ENCODE data around the gene PLEKHD1. TPM values are rescaled to one million over a fixed set of nuclear protein-coding genes. Genes with fewer than 3 reads are reported as not detected.

Gene PLEKHD1
- total RNA-seq, 4 donors from 2014 or later = 0.04 to 0.10 TPM; not detected in 2

- no peak overlapping the region for H3K27ac ChIP-seq
- DNase-seq (no peak), ATAC-seq (no peak)
- no peaks in the 10 kb centered on the region for H3K36me3 ChIP-seq
- intact Hi-C loops (cut with DNase I; ENCODE audit: low total_unique reads) = no loop called here
- H3K27me3 ChIP-seq = no peaks in the 10 kb centered on the region
- in situ Hi-C loops (cut with MboI; ENCODE audit: low sequenced_read_pairs in 4 of 4) = no loop called here
- H3K4me1 ChIP-seq = peaks cover 0 to 3% of the 10 kb centered on the region in 2 donors
- no peak for TF ChIP-seq CTCF (IDR thresholded peaks at IDR 0.05 in 4 of 5, conservative IDR thresholded peaks at IDR 0.05 in 1 of 5)
- TF ChIP-seq POLR2A (IDR thresholded peaks at IDR 0.05) = no peak
- no peak overlapping the region for H3K4me3 ChIP-seq
- no peaks in the 10 kb centered on the region for H3K9me3 ChIP-seq
Observed at GRCh38 chr14:69539631-69540410, 55.3 kb downstream of the PLEKHD1 start.

- Histone ChIP-seq H3K4me1 (no peaks in the 10 kb centered on the region), H3K27me3 (no peaks in the 10 kb centered on the region), H3K27ac (no peak overlapping the region), H3K36me3 (no peaks in the 10 kb centered on the region), H3K4me3 (no peak overlapping the region), H3K9me3 (no peaks in the 10 kb centered on the region)
- ATAC-seq = no peak
- no peak for TF ChIP-seq POLR2A (IDR thresholded peaks at IDR 0.05)
- TF ChIP-seq CTCF (IDR thresholded peaks at IDR 0.05 in 4 of 5, conservative IDR thresholded peaks at IDR 0.05 in 1 of 5) = no peak
- intact Hi-C loops (cut with DNase I; ENCODE audit: low total_unique reads) = no loop called here
- in situ Hi-C loops (cut with MboI; ENCODE audit: low sequenced_read_pairs in 4 of 4) = no loop called here
- DNase-seq = no peak
Observed at GRCh38 chr14:69540654-69541335, 56.3 kb downstream of the PLEKHD1 start.

GRCh38 chr14:69542311-69542710 lies 57.8 kb downstream of the PLEKHD1 start:
- H3K36me3 ChIP-seq = no peaks in the 10 kb centered on the region
- in situ Hi-C loops (cut with MboI; ENCODE audit: low sequenced_read_pairs in 4 of 4) (no loop called here), intact Hi-C loops (cut with DNase I; ENCODE audit: low total_unique reads) (no loop called here)
- no peaks in the 10 kb centered on the region for H3K9me3 ChIP-seq
- H3K4me3 ChIP-seq = no peak overlapping the region
- no peaks in the 10 kb centered on the region for H3K4me1 ChIP-seq
- no peaks in the 10 kb centered on the region for H3K27me3 ChIP-seq
- TF ChIP-seq CTCF (IDR thresholded peaks at IDR 0.05 in 4 of 5, conservative IDR thresholded peaks at IDR 0.05 in 1 of 5) (no peak), POLR2A (IDR thresholded peaks at IDR 0.05) (no peak)
- ATAC-seq = no peak
- no peak for DNase-seq
- no peak overlapping the region for H3K27ac ChIP-seq

- no peaks in the 10 kb centered on the region for H3K4me1 ChIP-seq
- in situ Hi-C loops (cut with MboI; ENCODE audit: low sequenced_read_pairs in 4 of 4) = no loop called here
- intact Hi-C loops (cut with DNase I; ENCODE audit: low total_unique reads) = no loop called here
- no peak overlapping the region for H3K27ac ChIP-seq
- TF ChIP-seq CTCF (IDR thresholded peaks at IDR 0.05 in 4 of 5, conservative IDR thresholded peaks at IDR 0.05 in 1 of 5) = no peak
- TF ChIP-seq POLR2A (IDR thresholded peaks at IDR 0.05) = no peak
- H3K36me3 ChIP-seq = no peaks in the 10 kb centered on the region
- H3K9me3 ChIP-seq = no peaks in the 10 kb centered on the region
- ATAC-seq = no peak
- no peak overlapping the region for H3K4me3 ChIP-seq
- peaks cover 5 to 12% (median 10%) of the 10 kb centered on the region in 3 donors for H3K27me3 ChIP-seq
- DNase-seq = peak in 1 of 2 donors; percentile 17
Observed at GRCh38 chr14:69543341-69544115, 59.0 kb downstream of the PLEKHD1 start.

All from gastrocnemius medialis (tissue), 4 donors.